GM12801 (cell line): Measurements from ENCODE around the gene CD109.

Experiments used
- TF ChIP-seq, protein P1 (sequence below): IDR thresholded peaks from one replicate; pipeline ENCODE4 v1.5.1; 2011; ENCODE audit warnings: control low read depth; ENCODE audit not compliant: insufficient read length; ENCODE audit errors: extremely low read depth

Gene CD109

DNA sequence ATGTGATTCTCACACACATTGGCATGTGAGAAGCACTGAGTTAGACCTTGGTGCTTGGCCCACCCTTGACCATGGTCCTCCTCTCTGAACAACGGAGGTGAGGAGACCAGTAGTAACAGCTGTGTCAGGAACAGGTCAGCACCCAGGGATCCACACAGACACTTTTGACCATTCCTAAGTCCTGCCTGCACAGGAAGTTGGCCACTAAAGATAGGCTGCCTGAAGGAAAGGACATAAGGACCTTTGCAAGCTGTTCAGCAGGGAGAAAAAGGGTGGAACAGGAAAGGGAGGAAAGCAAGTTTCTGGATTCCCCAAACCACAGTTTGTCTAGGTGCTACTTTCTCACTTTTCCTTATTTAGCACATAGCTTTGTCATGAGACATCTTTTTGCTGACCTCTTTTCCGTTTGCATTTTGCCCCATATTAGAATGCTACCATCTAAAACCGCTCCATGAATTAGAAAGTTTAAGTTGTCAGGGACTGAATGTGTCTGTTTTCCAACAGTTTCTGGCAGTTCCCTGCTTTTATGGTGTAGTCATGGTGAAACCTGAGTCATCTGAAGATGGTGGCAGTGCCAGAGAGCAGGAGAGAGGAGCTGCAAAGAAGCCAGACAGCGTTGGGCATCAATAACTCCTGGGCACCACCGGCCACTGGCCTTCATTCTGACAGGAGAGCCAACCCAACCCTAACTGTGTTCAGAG is 1.1 kb upstream of the CD109 start:
- TF ChIP-seq, protein P1, sequence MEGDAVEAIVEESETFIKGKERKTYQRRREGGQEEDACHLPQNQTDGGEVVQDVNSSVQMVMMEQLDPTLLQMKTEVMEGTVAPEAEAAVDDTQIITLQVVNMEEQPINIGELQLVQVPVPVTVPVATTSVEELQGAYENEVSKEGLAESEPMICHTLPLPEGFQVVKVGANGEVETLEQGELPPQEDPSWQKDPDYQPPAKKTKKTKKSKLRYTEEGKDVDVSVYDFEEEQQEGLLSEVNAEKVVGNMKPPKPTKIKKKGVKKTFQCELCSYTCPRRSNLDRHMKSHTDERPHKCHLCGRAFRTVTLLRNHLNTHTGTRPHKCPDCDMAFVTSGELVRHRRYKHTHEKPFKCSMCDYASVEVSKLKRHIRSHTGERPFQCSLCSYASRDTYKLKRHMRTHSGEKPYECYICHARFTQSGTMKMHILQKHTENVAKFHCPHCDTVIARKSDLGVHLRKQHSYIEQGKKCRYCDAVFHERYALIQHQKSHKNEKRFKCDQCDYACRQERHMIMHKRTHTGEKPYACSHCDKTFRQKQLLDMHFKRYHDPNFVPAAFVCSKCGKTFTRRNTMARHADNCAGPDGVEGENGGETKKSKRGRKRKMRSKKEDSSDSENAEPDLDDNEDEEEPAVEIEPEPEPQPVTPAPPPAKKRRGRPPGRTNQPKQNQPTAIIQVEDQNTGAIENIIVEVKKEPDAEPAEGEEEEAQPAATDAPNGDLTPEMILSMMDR: no peak

DNA sequence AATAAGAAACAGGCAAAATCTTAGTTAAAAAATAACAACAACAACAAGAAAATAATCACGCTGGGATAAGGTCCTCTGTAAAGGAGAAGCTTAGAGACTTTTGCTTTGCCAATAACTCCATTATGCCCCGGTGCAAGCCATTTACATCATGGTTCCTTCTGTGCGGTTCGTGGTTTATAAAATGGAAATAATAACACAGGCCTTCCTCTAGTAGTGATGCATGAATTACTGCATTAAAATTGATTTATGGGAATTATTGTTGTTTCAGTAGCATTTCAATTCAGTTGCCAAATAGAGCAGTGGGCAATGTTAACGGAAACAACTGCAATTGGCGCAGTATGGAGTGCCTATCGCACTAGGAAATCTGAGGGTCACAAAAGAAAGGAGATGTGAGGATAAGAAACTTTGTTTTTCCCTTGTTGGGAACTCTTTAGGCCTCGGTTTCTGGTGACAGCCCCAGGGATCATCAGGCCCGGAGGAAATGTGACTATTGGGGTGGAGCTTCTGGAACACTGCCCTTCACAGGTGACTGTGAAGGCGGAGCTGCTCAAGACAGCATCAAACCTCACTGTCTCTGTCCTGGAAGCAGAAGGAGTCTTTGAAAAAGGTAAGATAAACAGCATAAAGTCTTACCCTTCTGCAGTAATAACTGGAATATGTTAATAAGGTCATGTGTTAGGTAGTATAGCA is 1.1 kb downstream of the CD109 start:
- TF ChIP-seq, protein P1: no peak

DNA sequence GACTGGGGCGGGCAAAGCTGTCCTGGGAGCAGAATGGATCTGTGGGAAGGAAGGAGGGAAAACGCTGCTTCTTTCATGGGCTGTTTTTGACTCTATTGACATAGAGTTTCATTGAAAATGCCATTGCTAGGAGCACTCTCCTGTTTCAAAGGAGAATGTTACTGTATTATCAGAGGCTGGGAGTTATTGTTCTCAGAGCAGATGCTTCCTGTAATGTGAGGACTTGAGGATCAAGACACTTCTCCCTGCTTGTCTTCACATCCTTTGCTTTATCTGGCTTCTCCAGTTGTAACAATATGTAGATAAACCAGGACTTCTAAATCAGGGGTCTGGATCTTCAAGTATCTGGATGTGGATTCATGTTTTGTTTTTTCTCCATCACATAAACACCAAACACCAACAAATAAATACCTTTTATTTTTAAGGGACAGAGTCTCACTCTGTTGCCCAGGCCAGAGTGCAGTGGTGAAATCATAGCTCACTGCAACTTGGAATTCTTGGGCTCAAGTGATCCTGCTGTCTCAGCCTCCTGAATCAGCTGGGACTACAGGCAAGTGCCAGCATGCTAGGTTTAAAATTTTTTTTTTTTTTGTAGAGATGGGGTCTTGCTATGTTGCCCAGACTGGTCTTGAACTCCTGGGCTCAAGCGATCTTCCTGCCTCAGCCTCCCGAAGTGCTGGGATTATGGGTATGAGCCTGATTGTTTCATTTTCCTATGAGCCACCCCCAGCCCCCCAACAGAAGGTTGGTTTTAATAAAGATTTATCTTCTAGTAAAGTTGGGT is 3.9 kb downstream of the CD109 start:
- TF ChIP-seq, protein P1: no peak

DNA sequence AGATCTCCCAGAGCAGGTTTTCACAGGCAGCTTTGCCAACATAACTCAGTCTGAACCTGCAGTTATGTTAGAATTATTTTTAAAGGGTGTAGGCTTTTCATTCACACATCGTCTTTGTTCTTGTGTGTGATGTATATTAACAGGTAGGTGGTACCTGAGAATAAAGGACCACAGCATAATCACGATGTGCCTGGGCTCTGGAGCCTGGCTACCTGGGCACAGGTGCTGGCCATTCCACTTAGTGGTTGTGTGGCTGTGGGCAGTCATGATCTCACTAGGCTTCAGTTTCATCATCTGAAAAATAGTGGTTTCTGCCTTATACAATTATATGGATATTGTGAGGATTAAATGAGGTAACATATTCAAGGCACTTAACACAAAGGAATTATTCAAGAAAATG is 6.4 kb downstream of the CD109 start:
- TF ChIP-seq, protein P1: no peak

DNA sequence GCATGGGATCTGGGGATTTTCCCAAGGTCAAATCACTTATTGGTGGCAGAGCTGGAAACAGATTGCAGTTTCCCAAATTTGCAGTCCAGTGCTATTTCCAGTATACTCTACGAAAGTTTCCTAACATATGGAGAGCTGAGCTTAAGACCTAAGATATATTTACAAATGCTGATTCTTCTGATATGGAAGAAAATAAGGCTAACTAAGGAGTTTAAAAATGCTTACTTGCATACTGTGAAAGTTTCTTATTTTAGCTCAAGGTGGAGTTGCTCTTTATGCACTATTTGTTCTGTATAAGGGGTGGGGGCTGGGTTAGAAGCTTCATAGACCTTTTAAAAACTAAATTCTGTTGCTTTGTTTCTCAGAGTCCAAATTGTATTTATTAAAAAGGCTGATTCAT is 7.5 kb downstream of the CD109 start:
- TF ChIP-seq, protein P1: no peak

DNA sequence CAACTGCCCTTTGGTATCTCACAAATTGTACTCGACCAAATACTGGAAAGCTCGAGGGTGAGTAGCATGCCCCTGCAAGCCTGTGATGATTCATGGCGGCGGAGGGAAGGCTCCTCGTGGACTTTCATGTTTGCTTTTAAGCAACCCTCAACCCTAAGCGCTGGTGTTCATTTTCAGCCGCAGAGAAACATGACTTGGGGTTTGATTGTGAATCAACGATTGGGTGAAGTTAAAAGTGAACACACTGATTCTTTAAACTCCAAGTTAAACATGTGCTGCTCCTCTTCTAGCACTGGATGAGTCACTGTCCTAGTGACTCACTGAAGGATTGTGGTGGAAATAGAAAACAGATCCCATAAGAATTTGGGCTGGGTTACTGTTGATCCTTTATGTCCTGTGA is 8.3 kb downstream of the CD109 start:
- TF ChIP-seq, protein P1: no peak

DNA sequence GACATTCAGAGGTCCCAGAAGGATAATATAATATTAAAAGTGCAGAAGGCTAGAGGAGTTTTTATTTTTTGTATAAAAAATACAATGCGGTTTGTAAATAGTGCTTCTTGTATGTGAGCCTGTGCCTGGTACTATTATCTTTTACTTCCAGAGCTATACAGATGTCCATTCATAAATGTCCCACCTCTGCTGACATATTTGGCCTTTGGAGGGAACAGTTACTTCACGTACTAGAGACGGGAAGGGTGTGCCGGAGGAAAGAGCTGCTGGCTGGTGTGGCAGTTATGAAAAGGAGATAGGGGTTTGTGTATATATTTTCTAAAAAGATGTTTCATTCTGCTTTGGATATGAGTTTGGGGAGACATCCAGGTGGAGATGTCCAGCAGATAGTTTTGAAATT is 8.8 kb downstream of the CD109 start:
- TF ChIP-seq, protein P1: no peak
